Caki2 (cell line): Measurements from ENCODE around the gene ATXN1. TPM values are rescaled to one million over a fixed set of nuclear protein-coding genes. Genes with fewer than 3 reads are reported as not detected.
"Not testable (repeated sequence)": the region's sequence is repeated elsewhere in the genome, so short reads cannot be mapped to it uniquely, and the experiment has no call there.

Experiments used
- DNase-seq: peaks from one replicate; pipeline ENCODE4 v3.0.0-alpha.2; 2015; ENCODE audit warnings: low read depth
- in situ Hi-C: cut with HindIII; loops from 2 replicates; pipeline ENCODE4 v1.10.0; 2016; ENCODE audit warnings: low sequenced_read_pairs, low pct_unique_long_range_greater_than_20kb, mixed read lengths
- total RNA-seq: library from RNA; depleted of rRNA; stranded (reverse); fragments of >200 nt; shearing (Covaris generic); gene quantifications from 2 replicates; pipeline ENCODE4 v1.2.3, GENCODE V29; 2014; ENCODE audit warnings: low replicate concordance

The ATXN1 gene
- total RNA-seq, 1 experiment from 2014 or later = 23.8 TPM

DNA sequence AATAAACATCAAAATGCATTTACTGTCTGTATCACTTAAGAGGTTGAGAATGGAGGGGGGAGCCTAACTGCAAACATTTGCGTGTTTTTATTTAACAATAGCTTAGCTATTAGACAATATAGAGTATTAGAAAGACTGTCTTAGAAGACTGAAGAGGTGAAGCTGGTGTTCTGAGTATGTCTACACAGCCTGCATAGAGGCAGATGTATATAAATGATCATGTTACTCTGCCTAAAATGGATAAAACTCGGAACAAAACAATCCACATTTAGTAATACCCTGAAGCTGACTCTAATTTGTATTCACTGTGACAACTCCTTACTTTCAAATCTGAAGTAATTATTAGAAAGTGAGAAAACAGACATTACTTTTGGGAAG is 340.9 kb downstream of the ATXN1 start:
- no peak for DNase-seq
- in situ Hi-C loops = no loop called here

DNA sequence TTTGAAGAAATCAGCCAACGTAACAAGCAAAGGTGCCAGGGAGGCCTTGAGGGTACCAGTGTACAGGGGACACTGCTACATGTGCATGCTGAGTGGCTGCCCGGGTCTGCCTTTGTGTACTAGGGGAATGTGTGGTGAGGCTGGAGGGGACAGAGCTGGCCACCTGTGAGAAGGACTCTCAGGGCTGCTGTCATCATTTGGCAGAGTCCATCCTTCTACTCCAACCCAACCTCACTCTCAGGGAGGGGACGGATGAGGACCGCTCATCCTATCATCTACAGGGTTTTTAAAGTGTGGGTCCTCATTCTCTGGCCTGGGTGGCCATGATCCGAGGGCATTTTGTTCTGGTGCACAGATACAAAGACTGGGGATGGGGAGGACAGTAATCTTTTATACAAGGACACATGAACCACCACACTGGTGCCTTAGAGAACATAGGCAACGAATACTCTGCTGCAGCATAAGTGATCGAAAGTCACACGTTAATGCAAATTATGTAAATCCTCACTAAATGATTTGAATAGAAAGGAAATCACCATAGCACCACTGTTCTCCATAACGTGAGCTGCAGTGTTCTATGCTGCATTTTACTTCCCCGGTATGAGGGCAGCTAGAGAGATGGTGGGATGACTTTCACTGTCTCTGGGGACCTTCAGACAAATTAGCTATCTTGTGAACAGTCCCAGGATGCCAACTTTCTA is 341.5 kb downstream of the ATXN1 start:
- DNase-seq = no peak
- in situ Hi-C loops = no loop called here

DNA sequence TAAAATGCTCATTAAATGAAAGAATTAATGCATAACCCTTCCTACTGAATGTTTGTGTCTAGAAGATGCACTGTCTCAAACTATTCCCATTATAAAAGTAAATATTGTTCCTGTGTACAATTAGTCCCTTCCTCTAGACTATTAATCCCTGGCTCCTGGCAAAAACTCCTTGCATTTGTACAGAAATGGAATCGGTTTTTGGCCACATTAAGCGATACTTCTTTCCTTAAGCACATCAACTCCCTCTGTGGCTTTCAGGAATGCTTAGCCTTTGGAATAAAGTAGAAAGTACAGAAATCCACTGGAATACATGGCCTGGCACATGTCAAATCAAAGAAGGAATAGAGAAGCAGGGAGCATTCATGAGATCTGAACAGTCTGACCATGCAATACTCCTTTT is 343.1 kb downstream of the ATXN1 start:
- in situ Hi-C loops = no loop called here
- no peak for DNase-seq

DNA sequence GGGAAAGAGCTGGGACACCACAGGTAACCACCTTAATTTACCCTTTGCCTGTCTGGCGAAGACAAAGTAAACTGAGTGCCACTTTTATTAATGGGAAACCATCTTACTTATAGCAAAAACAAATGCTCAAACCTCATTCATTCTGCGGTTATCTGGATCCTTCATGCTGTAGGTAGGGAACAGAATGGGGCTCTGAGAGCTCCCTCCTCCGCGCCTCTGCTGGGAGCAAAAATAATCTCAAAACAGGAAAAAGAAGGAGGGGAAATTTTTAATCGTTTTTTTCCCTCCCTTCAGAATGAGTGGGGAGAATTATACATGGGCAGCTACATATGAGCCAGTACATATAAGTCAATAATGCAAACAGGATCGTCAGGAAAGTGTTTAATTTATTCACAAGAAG is 345.6 kb downstream of the ATXN1 start:
- DNase-seq = no peak
- in situ Hi-C loops = no loop called here

DNA sequence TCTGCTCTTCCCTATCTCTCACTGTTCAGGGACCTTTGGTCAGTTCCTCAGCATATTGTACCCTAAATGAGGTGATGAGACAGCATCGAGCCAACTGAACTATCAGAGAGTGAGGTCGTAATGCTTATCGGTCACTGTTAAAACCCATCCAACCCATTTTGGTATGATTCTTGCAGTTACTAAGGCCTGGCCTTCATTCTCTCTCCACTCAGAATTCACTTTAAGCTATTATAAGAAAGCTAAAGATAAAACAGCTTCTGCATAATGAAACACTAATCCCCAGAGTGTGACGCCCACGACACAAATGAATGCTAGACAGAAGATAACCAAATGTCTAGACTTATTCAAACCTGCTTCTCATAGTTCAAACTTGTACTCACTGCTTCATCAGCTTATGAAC is 347.1 kb downstream of the ATXN1 start:
- DNase-seq = no peak

DNA sequence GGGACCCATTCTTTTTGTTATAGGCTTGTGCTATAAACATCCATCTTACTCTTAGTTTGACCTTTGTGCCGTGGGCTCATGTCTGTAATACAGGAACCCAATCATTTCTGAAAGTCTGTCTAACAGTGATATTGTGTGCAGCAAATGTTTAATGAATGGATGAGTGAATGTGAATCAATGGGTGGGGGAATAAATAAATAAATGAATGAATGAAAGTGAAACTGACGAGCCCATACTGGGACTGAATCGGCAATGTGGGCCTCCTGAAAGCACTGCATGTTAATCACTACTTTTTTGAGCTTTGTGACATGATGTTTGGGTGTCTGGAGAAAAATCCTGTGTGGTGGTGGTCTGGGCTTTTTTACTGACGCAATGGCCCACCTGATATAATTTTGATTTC is 347.9 kb downstream of the ATXN1 start:
- in situ Hi-C loops = no loop called here
- no peak for DNase-seq

More for the DNA sequence above, 347.1 kb downstream of the ATXN1 start:
- in situ Hi-C loops = no loop called here

DNA sequence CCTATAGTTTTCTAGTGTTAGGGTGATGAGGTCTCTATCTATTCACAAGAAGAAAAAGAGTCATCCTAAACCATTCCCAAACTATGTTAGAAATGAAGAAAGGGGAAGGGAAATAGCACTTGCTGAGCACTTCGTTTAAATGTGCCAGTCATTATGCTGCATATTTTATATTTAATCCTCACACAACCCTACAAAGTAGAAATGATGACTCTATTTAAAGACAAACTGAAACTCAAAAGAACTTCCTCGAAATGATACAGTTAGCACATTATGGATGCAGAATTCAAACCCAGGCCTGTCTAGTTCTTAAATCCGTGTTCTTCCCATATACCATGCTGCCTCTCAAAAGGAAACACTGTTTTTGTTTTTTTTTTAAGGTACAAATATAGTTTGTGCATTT is 348.3 kb downstream of the ATXN1 start:
- DNase-seq = no peak
- in situ Hi-C loops = no loop called here

DNA sequence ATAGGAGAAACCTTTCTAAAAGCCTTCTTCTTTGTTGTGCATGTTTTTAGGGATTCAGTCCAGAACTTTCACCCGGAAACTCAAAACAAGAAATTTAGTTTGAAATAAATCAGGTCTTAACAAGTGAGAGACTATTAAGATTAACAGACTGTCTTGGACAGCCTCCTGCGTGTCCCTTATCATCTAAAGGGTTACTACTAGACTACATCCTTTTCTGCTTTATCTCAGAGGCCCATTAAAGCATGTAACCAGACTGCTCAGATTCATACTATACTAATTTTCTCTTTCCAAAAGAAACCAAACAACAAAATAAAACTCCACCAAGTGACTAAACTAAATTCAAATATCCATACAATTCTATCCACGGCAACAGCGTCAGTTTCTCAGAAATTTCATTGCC is 349.1 kb downstream of the ATXN1 start:
- no peak for DNase-seq
- in situ Hi-C loops = no loop called here

DNA sequence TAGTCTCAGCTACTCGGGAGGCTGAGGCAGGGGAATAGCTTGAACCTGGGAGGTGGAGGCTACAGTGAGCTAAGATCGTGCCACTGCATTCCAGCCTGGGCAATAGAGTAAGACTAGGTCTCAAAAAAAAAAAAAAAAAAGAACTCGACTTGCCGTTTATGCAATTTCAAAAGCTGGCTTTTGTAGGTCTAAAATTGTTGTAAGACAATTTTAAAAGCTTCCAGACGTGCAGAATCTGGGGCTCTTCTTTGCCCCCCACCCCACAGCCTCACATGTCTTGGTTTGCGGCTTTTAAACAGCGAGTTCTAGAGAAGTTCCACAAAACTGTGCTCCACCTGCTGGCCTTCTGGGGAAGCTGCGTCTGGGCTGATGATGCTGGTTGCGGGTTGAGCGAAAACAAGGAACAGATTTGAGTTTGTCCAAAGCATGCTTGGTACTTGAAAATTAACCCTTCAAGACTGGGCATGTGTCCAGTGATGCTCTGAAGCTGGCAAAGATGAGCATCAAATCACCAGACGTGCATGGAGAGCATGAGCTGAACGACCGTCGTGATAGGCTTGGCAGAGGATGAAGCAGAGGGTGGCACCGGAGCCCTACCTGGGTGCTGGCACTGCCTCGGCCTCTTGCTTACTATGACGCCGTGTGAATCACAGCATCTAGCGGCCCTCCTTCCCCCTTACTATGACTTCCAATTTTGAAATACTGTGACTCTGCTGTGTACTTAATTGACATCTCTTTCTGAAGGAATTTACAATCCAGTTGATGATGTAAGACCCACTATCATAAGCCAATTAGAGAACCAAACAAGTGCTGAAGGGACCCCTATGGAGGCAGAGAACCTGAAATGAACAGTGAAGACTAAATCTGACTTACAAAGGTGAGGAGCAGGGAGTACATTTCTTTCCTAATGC is 351.5 kb downstream of the ATXN1 start:
- peak; percentile 47 for DNase-seq
- in situ Hi-C loops = no loop called here

DNA sequence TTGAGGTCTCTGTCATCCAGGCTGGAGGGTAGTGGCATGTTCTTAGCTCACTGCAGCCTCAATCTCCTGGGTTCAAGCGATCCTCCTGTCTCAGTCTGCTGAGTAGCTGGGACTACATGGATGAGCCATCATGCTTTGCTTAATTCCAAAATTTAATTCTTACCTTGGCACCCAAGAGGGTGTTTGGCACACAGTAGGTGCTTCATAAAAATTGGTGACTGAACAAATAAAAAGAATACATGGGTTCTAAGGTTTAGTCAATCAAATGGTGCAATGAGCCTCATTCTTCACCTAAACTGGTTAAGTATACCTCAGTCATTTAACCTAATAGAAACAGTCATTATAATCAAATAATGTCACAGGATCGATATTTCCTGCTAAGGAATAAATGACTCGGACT is 352.5 kb downstream of the ATXN1 start:
- DNase-seq = no peak
- in situ Hi-C loops = no loop called here

DNA sequence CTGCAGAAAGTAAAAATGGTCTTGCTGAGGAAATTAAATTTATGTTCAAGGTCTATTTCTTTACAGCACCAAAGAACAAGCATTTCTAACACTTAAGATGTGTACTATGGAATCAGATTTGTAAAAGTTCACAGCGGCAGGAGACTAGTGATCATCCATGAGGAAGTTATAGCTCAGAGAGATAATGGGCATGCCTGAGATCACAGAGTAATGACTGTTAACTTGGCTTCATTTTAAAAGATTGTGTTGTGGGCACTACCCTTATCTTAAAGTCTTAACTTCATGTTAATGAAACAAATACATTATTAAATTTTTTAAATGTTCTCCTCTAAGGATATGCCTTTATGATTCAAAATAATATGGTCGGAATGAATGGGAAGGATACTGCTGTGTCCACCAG is 354.3 kb downstream of the ATXN1 start:
- no peak for DNase-seq
- in situ Hi-C loops = no loop called here

DNA sequence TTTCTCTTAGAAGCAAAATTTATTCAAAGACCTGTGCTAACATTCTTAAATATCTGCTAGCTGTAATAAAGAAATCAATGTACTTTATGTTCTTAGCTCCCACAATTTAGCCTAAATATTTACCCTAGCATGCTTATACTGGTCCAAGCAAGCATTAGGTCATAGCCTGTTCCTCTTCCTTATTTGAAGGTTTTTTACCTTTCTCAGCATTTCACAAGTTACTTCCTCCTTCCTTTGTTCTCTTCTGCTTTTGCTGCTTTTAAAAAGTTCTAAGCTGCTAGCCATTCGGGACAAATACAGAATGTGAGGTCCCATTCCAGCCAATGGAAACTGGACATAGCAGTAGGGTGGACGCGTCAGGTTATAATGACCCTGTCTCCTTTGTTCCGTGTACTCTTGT is 354.7 kb downstream of the ATXN1 start:
- DNase-seq, in situ Hi-C loops: not testable (repeated sequence)

DNA sequence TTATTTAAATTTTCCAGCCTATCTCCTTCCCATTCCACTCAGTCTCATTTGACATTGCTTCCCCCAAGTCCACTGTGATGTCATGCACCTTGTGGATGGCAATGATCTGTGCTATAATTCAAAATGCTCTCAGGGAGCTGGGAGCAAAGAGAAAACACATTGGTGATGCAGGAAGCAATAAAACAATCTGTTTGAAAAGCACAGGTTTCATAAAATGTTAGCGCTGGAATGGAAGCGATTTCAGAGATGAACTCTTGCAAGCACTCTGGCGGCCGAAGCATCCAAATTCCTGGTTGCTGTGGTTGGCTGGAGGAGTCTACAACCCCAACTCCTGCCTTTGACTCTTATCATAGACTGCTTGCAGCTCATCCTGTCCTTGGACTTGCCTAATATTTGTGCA is 355.9 kb downstream of the ATXN1 start:
- in situ Hi-C loops = no loop called here
- no peak for DNase-seq

DNA sequence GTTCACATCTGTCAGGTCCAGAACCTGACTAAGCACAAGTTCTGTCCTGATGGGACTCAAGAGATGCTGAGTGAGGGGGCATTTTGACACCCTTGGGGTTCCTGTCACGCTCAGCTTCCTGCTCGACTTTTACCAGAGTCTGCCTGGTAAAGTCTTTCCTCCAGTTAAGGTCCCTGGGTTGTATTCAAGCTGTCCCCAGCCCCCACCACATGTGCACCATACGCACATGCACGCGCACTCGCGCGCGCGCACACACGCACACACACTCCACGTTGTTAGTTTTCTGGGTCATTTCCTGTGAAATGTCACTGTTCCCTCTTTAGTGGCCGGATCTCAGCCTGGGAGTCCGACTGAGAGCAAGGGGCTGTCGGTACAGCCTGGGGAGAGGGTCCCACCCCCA is 356.8 kb downstream of the ATXN1 start:
- in situ Hi-C loops = no loop called here
- DNase-seq = no peak

DNA sequence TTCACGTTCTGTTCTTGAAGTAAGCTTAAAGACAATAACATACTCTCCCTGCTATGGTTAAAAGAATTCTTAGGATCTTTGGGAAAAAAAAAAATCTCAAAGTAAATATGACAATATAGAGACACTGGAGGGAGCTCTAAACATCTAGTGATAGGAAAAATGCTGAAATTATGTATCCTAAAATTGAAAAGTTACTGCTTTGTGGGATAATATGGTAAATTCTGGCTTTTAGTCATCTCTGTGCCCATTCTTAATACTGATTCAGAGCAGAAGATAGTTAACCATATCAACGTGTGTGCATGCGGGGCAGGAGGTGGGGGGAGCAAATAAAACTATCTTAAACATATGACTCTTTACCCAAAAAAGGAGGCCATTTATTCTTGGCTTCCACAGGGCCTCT is 357.4 kb downstream of the ATXN1 start:
- DNase-seq = no peak
- in situ Hi-C loops = no loop called here

DNA sequence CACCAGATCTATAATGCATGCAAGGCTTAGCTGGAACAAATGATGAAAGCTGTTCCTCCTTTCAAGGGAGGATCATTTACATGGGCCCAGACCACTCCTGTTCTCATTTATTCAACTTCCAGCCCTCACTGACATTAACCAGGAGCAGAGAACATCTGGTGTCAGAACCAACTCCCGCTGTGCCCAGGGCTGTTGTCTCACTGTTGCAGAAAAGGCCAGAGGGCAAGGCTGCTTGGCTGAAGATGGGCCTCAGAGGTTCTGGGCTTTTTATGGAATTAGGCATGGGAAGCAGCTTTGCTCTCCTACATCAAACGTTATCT is 358.7 kb downstream of the ATXN1 start:
- in situ Hi-C loops = no loop called here
- DNase-seq = no peak

DNA sequence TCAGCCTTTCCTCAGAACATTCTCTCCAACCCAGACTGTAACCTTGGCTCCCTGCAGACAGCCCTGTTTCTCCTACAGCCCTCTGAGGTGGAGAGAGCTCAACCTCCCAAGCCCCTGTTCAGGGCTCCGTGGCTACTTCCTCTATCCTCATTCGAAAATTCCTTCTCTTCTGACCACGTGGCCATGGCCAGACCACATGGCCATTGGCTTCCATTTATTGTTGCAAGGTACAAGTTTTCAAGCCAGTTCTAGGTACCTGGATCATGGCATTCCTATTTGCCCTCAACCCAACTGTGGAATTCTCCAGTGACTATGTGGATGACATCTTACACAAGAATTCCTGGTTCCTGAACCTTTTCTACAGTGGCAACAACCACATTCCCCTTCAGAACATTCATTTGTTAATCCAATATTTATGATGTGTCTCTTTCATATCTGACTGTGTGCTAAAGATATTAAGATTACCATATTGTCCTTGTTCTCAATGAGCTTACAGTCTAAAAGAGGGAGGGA is 361.0 kb downstream of the ATXN1 start:
- in situ Hi-C loops = no loop called here
- DNase-seq = no peak

DNA sequence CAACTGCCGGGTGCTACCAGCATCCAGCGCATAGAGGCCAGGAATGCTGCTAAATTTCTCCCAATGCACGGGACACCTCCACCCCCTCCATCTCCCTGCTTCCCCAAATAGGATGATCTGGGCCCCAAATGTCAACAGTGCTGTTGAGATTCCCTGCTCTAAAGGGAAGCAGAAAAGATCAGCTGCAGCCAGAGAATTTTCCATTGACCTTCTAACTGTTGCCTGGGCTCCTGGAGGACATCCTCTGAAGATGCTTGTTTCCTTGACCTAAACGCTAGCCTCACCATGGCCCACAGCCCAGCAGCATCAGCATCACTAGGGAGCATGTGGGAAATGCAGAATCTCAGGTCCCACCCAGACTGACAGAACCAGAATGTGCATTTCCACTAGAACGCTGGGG is 361.6 kb downstream of the ATXN1 start:
- in situ Hi-C loops = no loop called here

DNA sequence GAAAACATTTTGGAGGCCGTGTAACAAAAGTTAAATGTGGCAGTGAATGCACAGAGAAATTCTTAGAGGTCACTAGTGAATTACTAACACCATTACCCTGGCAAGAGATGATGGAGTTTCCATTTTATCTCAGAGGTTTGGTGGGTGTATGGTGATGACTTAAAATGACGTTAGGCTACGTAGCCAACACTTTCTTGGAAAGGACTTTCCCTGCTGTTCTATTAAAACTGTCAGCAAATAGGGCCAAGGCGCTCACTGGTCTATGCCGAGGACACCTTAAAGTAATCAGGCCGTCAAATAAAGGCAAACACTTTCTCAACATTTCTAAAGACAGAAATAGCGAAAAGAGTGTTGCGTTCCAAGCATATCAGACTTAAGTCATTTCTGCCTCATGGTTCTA is 362.1 kb downstream of the ATXN1 start:
- in situ Hi-C loops = no loop called here
- no peak for DNase-seq

More for the DNA sequence above, 361.6 kb downstream of the ATXN1 start:
- no peak for DNase-seq

DNA sequence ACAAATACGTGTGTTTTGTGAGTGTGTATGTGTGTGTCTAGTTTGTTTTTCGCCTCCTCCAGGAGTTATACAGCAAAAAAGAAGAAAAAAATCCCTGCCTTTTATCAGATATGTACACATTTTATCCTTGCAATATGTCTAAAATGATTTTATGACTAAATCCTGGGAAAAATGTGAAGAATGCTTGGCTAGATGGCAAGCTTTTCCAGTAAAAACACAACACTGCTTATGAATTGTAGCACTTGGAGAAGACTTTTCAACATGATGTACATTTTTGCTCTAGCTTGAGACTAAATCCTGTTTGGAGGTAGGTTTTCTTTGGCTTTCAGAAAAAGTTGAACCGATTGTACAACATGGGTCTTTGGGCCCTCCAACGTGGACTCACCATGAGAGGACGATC is 362.7 kb downstream of the ATXN1 start:
- DNase-seq = no peak
- in situ Hi-C loops = no loop called here
